GM19351 (cell line): Measurements from ENCODE around the gene KRTAP5-8.
"Not testable (repeated sequence)": the region's sequence is repeated elsewhere in the genome, so short reads cannot be mapped to it uniquely, and the experiment has no call there.

Source experiments
- ATAC-seq: cut with Tn5 transposase; IDR thresholded peaks from one replicate; pipeline ENCODE4 v1.9.1; 2021; ENCODE audit warnings: mild to moderate bottlenecking, moderate library complexity; ENCODE audit not compliant: unreplicated experiment

The KRTAP5-8 gene

GRCh38 chr11:71542879-71543777 lies 5.3 kb downstream of the KRTAP5-8 start:
- ATAC-seq, result no peak

GRCh38 chr11:71543866-71544265 lies 6.0 kb downstream of the KRTAP5-8 start:
- ATAC-seq, result no peak

GRCh38 chr11:71544525-71545214 lies 6.8 kb downstream of the KRTAP5-8 start:
- no peak for ATAC-seq

GRCh38 chr11:71545405-71545966 lies 7.7 kb downstream of the KRTAP5-8 start:
- ATAC-seq, result no peak

GRCh38 chr11:71548120-71548519 lies 10.3 kb downstream of the KRTAP5-8 start, which contains the start of gene KRTAP5-9:
TSS of gene KRTAP5-9 (plus strand) at chr11:71548420. CDS start at chr11:71548658, 238 bp downstream.
- no peak for ATAC-seq

GRCh38 chr11:71548716-71549151 lies 10.9 kb downstream of the KRTAP5-8 start:
- ATAC-seq, result no peak

GRCh38 chr11:71551711-71552110 lies 13.9 kb downstream of the KRTAP5-8 start:
- ATAC-seq, result no peak

- no peak for ATAC-seq
These were observed 17.2 kb downstream of the KRTAP5-8 start for GRCh38 chr11:71554996-71555395.

- ATAC-seq, result no peak
These were observed 17.7 kb downstream of the KRTAP5-8 start for GRCh38 chr11:71555508-71555907.

- ATAC-seq, result no peak
These were observed 18.2 kb downstream of the KRTAP5-8 start for GRCh38 chr11:71556018-71556417.

- no peak for ATAC-seq
These were observed 19.4 kb downstream of the KRTAP5-8 start for GRCh38 chr11:71557257-71557656.

GRCh38 chr11:71558996-71559395 lies 21.2 kb downstream of the KRTAP5-8 start:
- ATAC-seq, result no peak

- no peak for ATAC-seq
These were observed 24.3 kb downstream of the KRTAP5-8 start for GRCh38 chr11:71562120-71562519.

- no peak for ATAC-seq
These were observed 25.6 kb downstream of the KRTAP5-8 start for GRCh38 chr11:71563406-71563805.

GRCh38 chr11:71564430-71564829 lies 26.6 kb downstream of the KRTAP5-8 start:
- ATAC-seq, result no peak

- ATAC-seq, result no peak
These were observed 27.4 kb downstream of the KRTAP5-8 start, which contains the start of gene KRTAP5-10 for GRCh38 chr11:71565263-71565662. TSS of gene KRTAP5-10 (plus strand) at chr11:71565563. CDS start at chr11:71565588, 25 bp downstream.

- no peak for ATAC-seq
These were observed 28.3 kb downstream of the KRTAP5-8 start for GRCh38 chr11:71566081-71566620.

GRCh38 chr11:71566626-71567599 lies 29.1 kb downstream of the KRTAP5-8 start:
- ATAC-seq, result not testable (repeated sequence)

GRCh38 chr11:71567633-71568032 lies 29.8 kb downstream of the KRTAP5-8 start:
- not testable (repeated sequence) for ATAC-seq
